ENCODE measurements around the gene PDE11A. TPM values are rescaled to one million over a fixed set of nuclear protein-coding genes. Genes with fewer than 3 reads are reported as not detected.

The PDE11A gene
- total and polyA plus RNA-seq, 2 of the 8 experiments (the other 6 are each of a cell fraction or from before 2014, with no cell fraction given): 0.19 to 0.23 TPM

GRCh38 chr2:177887722-177888121 lies 184.9 kb downstream of the PDE11A start:
- Histone ChIP-seq H2BK120ac (replicated peaks; ENCODE audit: low read depth, low read length) (no peak overlapping the region), H3K9me3 (ENCODE audit: insufficient read depth in 2 of 2, low read depth in 1 of 2, low read length in 1 of 2) (no peaks in the 10 kb centered on the region), H4K8ac (ENCODE audit: extremely low read depth, insufficient read depth, low read length) (no peak overlapping the region), H4K20me1 (replicated peaks in 1 of 2; ENCODE audit: control insufficient read depth in 1 of 2, insufficient read depth in 2 of 2, low read length in 2 of 2) (no peaks in the 10 kb centered on the region), H3K4me1 (replicated peaks in 1 of 4; ENCODE audit: control insufficient read depth in 3 of 4, insufficient read depth in 4 of 4, low read length in 3 of 4) (peaks cover 0 to 7% (median 6%) of the 10 kb centered on the region in 4 experiments; a peak in 5 of 7 replicates), H3K4ac (replicated peaks; ENCODE audit: insufficient read length, low read depth, low read length) (no peak overlapping the region), H3K18ac (ENCODE audit: extremely low read depth, low read length) (no peak overlapping the region), H2AFZ (ENCODE audit: low read length) (no peak overlapping the region), H3K79me1 (ENCODE audit: low read depth, low read length) (no peaks in the 10 kb centered on the region), H2AK5ac (ENCODE audit: low read depth, low read length) (no peak overlapping the region), H3K79me2 (ENCODE audit: control insufficient read depth in 1 of 2, insufficient read depth in 2 of 2, low read length in 2 of 2) (no peaks in the 10 kb centered on the region), H2BK20ac (ENCODE audit: low read length) (no peak overlapping the region), H3K27ac (ENCODE audit: low read depth, low read length) (no peak overlapping the region), H3K9ac (replicated peaks in 1 of 4; ENCODE audit: extremely low read depth in 1 of 4, low read depth in 3 of 4, low read length in 3 of 4) (no peak overlapping the region), H3K14ac (ENCODE audit: insufficient read length) (no peak overlapping the region), H3K23ac (ENCODE audit: insufficient read length) (no peak overlapping the region), H4K91ac (replicated peaks; ENCODE audit: insufficient read length, low read length) (no peak overlapping the region), H4K5ac (ENCODE audit: insufficient read length, low read depth, low read length) (no peak overlapping the region), H2BK12ac (ENCODE audit: low read depth, low read length) (no peak overlapping the region), H2BK15ac (ENCODE audit: low read length) (no peak overlapping the region), H3K23me2 (ENCODE audit: low read depth, low read length) (no peaks in the 10 kb centered on the region), H3K36me3 (ENCODE audit: control insufficient read depth in 2 of 4, insufficient read depth in 4 of 4, low read length in 3 of 4) (no peaks in the 10 kb centered on the region), H3K4me3 (ENCODE audit: extremely low read depth in 1 of 4, insufficient read depth in 2 of 4, low read depth in 3 of 4, low read length in 4 of 4) (no peak overlapping the region), H3K27me3 (replicated peaks in 1 of 4; ENCODE audit: control insufficient read depth in 3 of 4, extremely low read depth in 1 of 4, insufficient read depth in 3 of 4, low read length in 3 of 4) (no peaks in the 10 kb centered on the region), H2BK5ac (ENCODE audit: low read depth, low read length) (no peak overlapping the region), H3K4me2 (ENCODE audit: insufficient read depth in 1 of 2, low read depth in 2 of 2, low read length in 2 of 2) (no peak overlapping the region), H3K56ac (replicated peaks; ENCODE audit: insufficient read length, low read depth, low read length) (no peak overlapping the region)
- FAIRE-seq (no peak), DNase-seq (ENCODE audit: low read depth in 1 of 2, low spot score in 2 of 2) (no peak)
- ChIA-PET CTCF (ENCODE audit: partially characterized antibody) (interaction anchor here (0.6 to 1.6 kb wide), 6 partner anchors 11 to 510 kb away, joined by 3 to 8 read pairs (median 3); no protein-coding TSS in a partner anchor), POLR2A (ENCODE audit: partially characterized antibody) (no interaction called here)
- 95% methylated on average over 3 of the region's 3 CpGs; no CpG with 5 or more reads in 1 of the 2 experiments for WGBS, 2 experiments (ENCODE audit: extremely low coverage in 1 of 2, insufficient coverage in 1 of 2, insufficient read length in 1 of 2, insufficient replicate concordance in 2 of 2, low coverage in 1 of 2, low lambda C conversion rate in 2 of 2, missing lambda C conversion rate in 1 of 2)
- TF ChIP-seq YY1 (IDR thresholded peaks at IDR 0.05; ENCODE audit: low read depth, low read length) (no peak), BCL11A (IDR thresholded peaks at IDR 0.05; ENCODE audit: low read depth in 2 of 2, low read length in 2 of 2) (no peak), CTCF (IDR thresholded peaks at IDR 0.05; ENCODE audit: control extremely low read depth in 1 of 3, insufficient read depth in 1 of 3, low read depth in 1 of 3, low read length in 3 of 3) (no peak)

Measured in H1 (cell line).